Activated CD4-positive, CD25-positive, alpha-beta regulatory T cell treated with anti-CD3 and anti-CD28 coated beads, Interleukin-2, amount 50 U/mL, for 72 hours (primary cell): Measurements from ENCODE around the gene OR4P4.

Experiments used
- DNase-seq: peaks from one replicate; pipeline ENCODE4 v3.0.0; 2021

Gene OR4P4

DNA sequence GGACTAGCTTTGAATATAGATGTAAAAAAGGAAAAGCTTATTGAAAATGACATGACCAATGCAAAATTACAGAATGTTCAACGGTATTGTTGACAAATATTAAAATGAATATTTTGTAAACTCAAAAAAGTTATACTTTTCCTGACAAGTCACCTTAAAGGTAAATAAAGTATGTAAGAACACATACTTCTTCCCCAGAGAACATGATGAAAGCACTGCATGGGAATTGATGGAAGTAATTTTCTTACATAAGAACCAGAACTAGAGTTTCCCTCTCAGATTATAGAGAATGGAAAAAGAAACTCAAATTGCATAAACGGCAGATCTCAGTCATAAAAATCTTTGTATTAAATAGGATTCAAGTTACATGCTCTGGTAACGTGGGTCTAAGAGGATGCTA, at the start of gene OR4P4:
Gene OR4P4 (plus strand): TSS at position 301 of the 400 bp plus-strand sequence.
- DNase-seq = no peak

DNA sequence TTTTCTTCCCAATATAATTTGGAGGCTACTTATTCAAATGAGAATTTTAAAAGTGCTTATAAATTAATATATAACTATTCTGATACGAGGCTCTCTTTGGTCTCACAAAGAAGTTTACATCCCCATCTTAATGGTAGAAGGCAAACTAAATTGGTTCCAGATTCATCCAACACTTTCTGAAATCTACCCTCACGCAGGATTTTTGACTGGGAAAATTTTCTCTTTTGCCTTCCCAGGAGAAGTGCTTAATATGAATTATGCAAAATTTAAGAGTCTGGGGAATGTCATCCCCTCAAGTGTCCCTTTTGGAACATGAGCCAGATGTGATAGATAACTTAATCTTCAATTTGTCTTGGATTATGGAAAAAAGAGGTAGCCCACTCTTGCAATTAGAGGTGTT, 27.4 kb upstream of the OR4P4 start, which contains the start of gene OR4C11:
Gene OR4C11 (minus strand): TSS at position 101 of the 400 bp plus-strand sequence. CDS start 3,272 bp downstream, outside the sequence.
- no peak for DNase-seq

DNA sequence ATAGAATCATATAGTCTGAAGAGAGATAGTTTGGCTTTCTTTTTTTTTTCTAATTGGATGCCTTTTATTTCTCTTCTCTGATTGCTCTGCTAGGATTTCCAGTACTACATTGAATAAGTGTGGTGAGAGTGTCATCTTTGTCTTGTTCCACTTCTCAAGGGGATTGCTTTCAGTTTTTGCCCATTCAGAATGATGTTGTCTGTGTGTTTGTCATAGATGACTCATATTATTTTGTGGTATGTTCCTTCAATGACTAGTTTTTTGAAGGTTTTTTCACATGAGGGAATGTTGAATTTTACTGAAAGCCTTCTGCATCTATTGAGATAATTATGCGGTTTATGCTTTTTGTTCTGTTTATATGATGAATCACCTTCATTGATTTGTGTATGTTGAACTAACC, 10.4 kb upstream of the OR4P4 start:
- DNase-seq = no peak

DNA sequence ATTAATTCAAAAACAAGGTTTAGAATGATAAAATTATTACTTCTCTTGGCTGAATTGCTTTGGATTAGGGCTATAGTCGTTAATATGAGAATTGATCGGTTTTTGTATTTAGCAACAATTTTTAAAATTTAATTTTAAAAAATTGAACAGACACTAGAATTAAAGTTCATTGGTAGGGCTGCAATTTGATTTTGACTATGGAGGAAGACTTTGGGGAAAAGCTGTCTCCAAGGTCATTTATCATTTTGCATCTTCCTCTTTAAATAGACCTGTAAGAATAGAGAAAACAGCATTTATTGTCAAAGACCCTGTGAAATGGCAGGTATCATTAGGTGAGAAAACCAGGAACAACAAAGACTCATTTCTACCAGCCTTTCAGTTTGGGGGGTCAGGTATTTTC, 13.1 kb downstream of the OR4P4 start, which contains the start of gene OR4S2:
Gene OR4S2 (plus strand): TSS at position 301 of the 400 bp plus-strand sequence. CDS start 2,577 bp downstream, outside the sequence.
- no peak for DNase-seq

DNA sequence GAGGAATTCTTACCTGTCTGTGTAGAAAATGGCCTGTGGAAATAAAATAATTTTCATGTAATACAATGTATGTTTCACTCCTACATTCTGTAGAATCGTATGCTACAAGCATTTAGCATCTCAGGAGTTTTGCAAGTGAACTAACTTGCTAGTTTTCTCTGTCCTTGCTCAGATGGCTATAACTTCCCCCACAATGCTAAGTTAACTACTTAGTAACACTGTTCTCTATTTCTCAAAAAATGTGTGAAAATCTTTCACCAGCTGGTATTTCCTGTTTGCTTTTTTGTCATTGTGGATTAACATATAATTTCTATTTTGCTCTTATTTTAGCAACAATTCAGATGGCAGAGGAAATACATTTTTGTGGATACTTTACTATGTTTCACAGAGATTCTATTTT, 17.6 kb downstream of the OR4P4 start:
- no peak for DNase-seq

DNA sequence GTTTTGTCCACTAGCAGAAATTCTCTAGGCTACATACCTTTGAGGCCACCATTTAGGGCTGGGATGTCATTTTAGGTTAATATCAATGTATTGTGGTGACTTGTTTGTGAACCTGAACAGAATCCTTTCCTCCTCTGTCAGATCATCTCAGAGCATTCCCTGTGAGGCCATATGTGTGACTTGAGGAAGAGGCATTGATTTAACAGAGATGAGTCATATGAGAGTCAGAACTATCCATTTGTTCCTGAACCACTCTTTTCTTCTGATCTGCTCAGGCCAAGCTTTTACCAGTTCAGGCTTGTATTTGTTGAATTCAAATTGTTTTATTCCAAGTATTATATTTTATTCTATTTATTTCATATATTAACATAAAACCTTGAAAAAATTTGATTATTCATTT, 20.2 kb downstream of the OR4P4 start:
- no peak for DNase-seq

DNA sequence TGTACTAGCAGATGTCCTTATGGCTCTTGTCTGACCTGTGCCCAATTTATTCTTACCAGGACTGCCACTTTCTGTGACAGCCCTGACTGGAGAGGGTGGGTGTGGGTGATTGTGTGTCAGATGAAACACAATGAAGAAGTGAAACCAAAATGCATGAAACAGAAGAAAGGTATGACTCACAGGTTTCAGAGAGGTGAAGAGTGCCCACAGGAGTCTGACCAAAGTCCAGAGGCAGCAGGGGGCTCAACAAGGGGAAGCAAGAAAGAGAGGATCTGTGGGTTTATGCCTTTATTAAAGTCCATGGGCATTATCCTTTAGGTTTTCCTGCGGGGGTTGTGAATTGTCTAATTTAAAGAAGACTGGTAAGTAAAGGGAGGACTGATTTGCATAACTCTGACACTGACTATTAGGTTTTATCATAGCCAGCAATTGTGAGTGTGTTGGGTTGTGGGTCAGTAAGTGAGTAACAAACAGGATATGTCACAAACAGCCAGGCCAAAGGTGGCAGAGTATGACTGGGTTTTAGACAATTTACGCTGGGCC, 23.2 kb downstream of the OR4P4 start:
- DNase-seq = no peak

DNA sequence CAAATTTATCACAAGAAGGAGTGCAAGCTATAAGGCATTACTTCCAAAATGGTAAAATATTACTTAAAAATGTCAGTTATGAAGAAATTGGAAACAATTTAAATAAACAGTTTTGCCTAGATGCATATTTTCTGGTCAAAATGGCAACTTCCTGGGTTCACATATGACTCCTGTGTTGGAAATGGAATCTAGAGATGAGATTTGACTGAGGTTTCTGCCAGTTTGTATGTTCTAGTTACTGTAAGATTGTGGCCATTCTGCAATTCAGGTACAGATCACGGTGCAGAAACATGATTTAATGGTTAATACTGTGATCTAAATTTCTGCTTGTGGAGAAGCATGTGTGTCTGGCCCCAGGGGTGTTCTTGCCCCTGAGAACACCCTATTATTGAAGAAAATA, 23.7 kb downstream of the OR4P4 start:
- no peak for DNase-seq

DNA sequence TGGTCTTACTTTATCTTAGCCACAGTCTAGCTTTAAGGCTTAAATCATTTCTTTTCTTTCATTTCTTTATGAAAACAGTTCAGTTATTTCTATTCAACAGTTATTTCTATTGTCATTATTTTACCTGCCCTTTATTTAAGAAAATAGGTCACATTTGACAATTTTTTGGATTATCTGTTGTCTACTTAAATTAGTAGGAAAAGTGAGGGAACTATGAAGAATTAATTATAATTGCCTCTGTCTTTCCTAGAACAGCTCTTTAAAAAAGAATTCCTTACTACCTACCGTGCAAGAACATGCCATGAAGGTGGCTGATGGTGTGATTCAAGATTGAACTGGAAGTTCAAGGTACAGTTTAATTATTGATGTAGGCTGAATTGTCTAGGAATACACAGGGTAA, 27.0 kb downstream of the OR4P4 start, which contains the start of gene OR4C6:
Gene OR4C6 (plus strand): TSS at position 301 of the 400 bp plus-strand sequence. CDS start 2,966 bp downstream, outside the sequence.
- DNase-seq = no peak

DNA sequence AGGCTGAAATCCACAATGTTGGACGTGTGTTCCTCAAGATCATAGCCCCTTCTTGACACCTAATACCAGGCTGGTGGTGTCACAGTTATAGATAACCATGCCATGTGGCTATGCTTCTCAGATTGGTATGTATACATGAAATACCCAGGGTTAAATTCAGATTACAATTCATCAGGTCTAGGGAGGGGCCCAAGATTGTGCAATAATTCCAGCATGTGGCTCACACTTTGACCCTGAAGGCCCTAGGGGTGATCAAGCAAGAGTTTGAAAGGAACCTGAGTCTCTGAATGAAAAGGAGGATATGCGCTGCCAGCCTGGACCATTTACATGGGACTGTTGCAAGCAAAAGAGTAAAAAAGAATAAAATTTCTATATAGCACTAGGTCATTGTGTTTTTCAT, 34.5 kb downstream of the OR4P4 start:
- DNase-seq = no peak

DNA sequence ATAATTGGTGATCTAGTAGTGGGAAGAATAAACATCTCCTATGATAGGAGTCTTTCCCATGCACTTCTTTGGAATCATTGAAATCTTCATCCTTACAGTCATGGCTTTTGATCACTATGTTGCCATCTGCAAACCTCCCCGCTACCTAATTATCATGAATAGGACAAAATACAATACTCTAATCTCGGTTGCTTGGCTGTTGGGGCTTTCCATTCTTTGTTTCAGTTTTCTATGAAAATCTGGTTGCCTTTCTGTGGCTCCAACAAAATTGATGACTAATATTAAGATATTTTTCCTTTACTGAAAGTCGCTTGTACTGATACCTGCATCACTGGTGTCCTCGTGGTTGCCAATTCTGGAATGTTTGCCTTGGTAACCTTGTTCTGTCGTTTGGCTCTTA, 38.9 kb downstream of the OR4P4 start:
- no peak for DNase-seq
